Activated CD8-positive, alpha-beta memory T cell treated with anti-CD3 and anti-CD28 coated beads for 1 hour (primary cell): Measurements from ENCODE around the gene AUTS2.

Experiments used
- DNase-seq, 2 donors: peaks; one replicate each; pipeline ENCODE4 v3.0.0-alpha.2; 2020; ENCODE audit warnings: low read depth in 1 of 2; ENCODE audit errors: extremely low read depth in 1 of 2

AUTS2 gene

GRCh38 chr7:70596598-70596913, 998.3 kb downstream of the AUTS2 start:
- no peak for DNase-seq

- no peak for DNase-seq
Measured at GRCh38 chr7:70597066-70597465, 998.8 kb downstream of the AUTS2 start.

- DNase-seq: no peak
Measured at GRCh38 chr7:70598976-70599375, 1000.7 kb downstream of the AUTS2 start.

- DNase-seq: no peak
Measured at GRCh38 chr7:70599446-70600190, 1001.3 kb downstream of the AUTS2 start.

GRCh38 chr7:70600993-70601392, 1002.7 kb downstream of the AUTS2 start:
- no peak for DNase-seq

- DNase-seq: no peak
Measured at GRCh38 chr7:70602117-70602516, 1003.8 kb downstream of the AUTS2 start.

- DNase-seq: no peak
Measured at GRCh38 chr7:70607281-70607680, 1009.0 kb downstream of the AUTS2 start.

- DNase-seq: no peak
Measured at GRCh38 chr7:70607759-70608158, 1009.5 kb downstream of the AUTS2 start.

GRCh38 chr7:70608229-70608628, 1010.0 kb downstream of the AUTS2 start:
- DNase-seq: no peak

GRCh38 chr7:70612811-70613210, 1014.5 kb downstream of the AUTS2 start:
- no peak for DNase-seq

- DNase-seq: no peak
Measured at GRCh38 chr7:70614237-70615045, 1016.2 kb downstream of the AUTS2 start.

- no peak for DNase-seq
Measured at GRCh38 chr7:70615066-70615606, 1016.9 kb downstream of the AUTS2 start.

- DNase-seq: no peak
Measured at GRCh38 chr7:70616211-70616610, 1017.9 kb downstream of the AUTS2 start.

GRCh38 chr7:70616821-70617220, 1018.5 kb downstream of the AUTS2 start:
- no peak for DNase-seq

- DNase-seq: no peak
Measured at GRCh38 chr7:70618020-70618551, 1019.8 kb downstream of the AUTS2 start.

- no peak for DNase-seq
Measured at GRCh38 chr7:70619130-70619529, 1020.9 kb downstream of the AUTS2 start.

- no peak for DNase-seq
Measured at GRCh38 chr7:70619659-70620058, 1021.4 kb downstream of the AUTS2 start.

- DNase-seq: no peak
Measured at GRCh38 chr7:70620333-70621055, 1022.2 kb downstream of the AUTS2 start.

- DNase-seq: no peak
Measured at GRCh38 chr7:70621954-70622600, 1023.8 kb downstream of the AUTS2 start.

- DNase-seq: no peak
Measured at GRCh38 chr7:70622936-70623335, 1024.7 kb downstream of the AUTS2 start.
